ENCODE data around the gene IKZF3. TPM values are rescaled to one million over a fixed set of nuclear protein-coding genes. Genes with fewer than 3 reads are reported as not detected.
"Not testable (repeated sequence)": the region's sequence is repeated elsewhere in the genome, so short reads cannot be mapped to it uniquely, and the experiment has no call there.

Gene IKZF3
- total RNA-seq, 1 donor from 2014 or later, result 0.52 TPM

DNA sequence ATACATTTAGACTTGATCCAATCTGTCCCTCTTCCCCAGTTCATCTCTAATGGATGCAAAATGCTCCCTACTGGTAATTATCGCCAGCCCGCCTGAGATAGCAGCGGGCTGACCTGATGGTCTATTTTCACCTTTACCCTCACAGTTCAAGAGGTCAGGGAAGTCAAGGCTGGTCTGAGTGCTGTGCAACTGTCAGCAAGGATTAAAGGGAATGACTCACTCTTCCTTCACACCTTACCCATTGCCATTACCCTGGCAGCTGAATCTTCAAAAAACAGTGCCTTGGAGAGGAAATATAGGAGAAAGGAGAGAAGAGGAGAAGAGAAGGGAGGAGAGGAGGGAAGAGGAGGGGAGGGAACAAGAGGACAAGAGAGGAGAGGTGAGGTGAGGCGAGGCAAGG lies 90.1 kb downstream of the IKZF3 start:
- Histone ChIP-seq H3K9me3 (ENCODE audit: control insufficient read depth in 3 of 3, low read length in 3 of 3) (no peaks in the 10 kb centered on the region), H3K4me1 (ENCODE audit: control insufficient read depth in 3 of 3, insufficient read depth in 3 of 3, low read length in 3 of 3) (no peaks in the 10 kb centered on the region), H3K27ac (ENCODE audit: low read depth, low read length) (no peak overlapping the region), H3K9ac (ENCODE audit: low read depth in 1 of 3, low read length in 3 of 3) (no peak overlapping the region), H3K27me3 (ENCODE audit: control insufficient read depth in 3 of 3, insufficient read depth in 3 of 3, low read length in 3 of 3) (peaks cover 5 to 14% (median 5%) of the 10 kb centered on the region in 3 donors), H3K36me3 (ENCODE audit: control insufficient read depth in 3 of 3, insufficient read depth in 3 of 3, low read length in 3 of 3) (no peaks in the 10 kb centered on the region), H3K4me3 (ENCODE audit: low read length in 3 of 3) (no peak overlapping the region)

- peaks cover 5 to 14% (median 5%) of the 10 kb centered on the region in 3 donors for H3K27me3 ChIP-seq (ENCODE audit: control insufficient read depth in 3 of 3, insufficient read depth in 3 of 3, low read length in 3 of 3)
These were observed 90.9 kb downstream of the IKZF3 start for GRCh38 chr17:39772987-39773934.

GRCh38 chr17:39772415-39772814 lies 91.7 kb downstream of the IKZF3 start:
- Histone ChIP-seq H3K4me3 (ENCODE audit: low read length in 3 of 3) (no peak overlapping the region), H3K36me3 (ENCODE audit: control insufficient read depth in 3 of 3, insufficient read depth in 3 of 3, low read length in 3 of 3) (no peaks in the 10 kb centered on the region), H3K27ac (ENCODE audit: low read depth, low read length) (no peak overlapping the region), H3K27me3 (ENCODE audit: control insufficient read depth in 3 of 3, insufficient read depth in 3 of 3, low read length in 3 of 3) (peaks cover 1 to 8% (median 5%) of the 10 kb centered on the region in 3 donors), H3K9ac (ENCODE audit: low read depth in 1 of 3, low read length in 3 of 3) (no peak overlapping the region), H3K9me3 (ENCODE audit: control insufficient read depth in 3 of 3, low read length in 3 of 3) (no peaks in the 10 kb centered on the region), H3K4me1 (ENCODE audit: control insufficient read depth in 3 of 3, insufficient read depth in 3 of 3, low read length in 3 of 3) (no peaks in the 10 kb centered on the region)

More at GRCh38 chr17:39772987-39773934, 90.9 kb downstream of the IKZF3 start:
- H3K4me1 ChIP-seq (ENCODE audit: control insufficient read depth in 3 of 3, insufficient read depth in 3 of 3, low read length in 3 of 3), result no peaks in the 10 kb centered on the region
- no peak overlapping the region for H3K4me3 ChIP-seq (ENCODE audit: low read length in 3 of 3)
- H3K9me3 ChIP-seq (ENCODE audit: control insufficient read depth in 3 of 3, low read length in 3 of 3), result no peaks in the 10 kb centered on the region
- no peaks in the 10 kb centered on the region for H3K36me3 ChIP-seq (ENCODE audit: control insufficient read depth in 3 of 3, insufficient read depth in 3 of 3, low read length in 3 of 3)
- no peak overlapping the region for H3K27ac ChIP-seq (ENCODE audit: low read depth, low read length)
- no peak overlapping the region for H3K9ac ChIP-seq (ENCODE audit: low read depth in 1 of 3, low read length in 3 of 3)

DNA sequence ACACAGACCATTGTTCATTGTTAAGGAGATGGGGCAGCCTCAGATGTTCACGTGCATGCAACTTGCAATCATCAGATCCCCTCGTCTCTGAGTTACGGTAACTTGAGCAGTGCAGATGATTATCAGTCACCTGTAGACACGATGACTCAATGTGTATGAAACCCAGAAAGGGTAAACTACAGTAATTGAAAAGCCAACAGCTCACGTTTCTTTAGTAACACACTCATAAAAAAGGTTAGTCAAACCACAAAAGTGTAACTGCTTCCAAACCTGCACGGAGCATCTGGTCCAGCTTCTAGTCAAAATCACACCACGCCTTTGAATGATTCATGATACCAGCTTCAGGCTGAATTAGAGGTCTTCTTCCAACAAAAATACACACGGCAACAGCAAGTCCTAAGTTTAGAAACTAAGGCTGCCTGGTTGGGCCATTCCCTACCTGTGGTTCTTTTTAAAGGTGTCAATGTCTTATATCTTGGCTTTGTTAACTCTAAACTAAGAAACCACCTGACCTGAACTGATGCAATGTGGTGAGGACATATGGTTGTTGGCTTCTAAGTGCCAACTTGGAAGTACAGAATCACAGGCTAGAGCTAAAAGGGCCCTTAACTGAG lies 94.0 kb downstream of the IKZF3 start:
- no peak overlapping the region for H3K9ac ChIP-seq (ENCODE audit: low read depth in 1 of 3, low read length in 3 of 3)
- H3K27ac ChIP-seq (ENCODE audit: low read depth, low read length), result no peak overlapping the region

DNA sequence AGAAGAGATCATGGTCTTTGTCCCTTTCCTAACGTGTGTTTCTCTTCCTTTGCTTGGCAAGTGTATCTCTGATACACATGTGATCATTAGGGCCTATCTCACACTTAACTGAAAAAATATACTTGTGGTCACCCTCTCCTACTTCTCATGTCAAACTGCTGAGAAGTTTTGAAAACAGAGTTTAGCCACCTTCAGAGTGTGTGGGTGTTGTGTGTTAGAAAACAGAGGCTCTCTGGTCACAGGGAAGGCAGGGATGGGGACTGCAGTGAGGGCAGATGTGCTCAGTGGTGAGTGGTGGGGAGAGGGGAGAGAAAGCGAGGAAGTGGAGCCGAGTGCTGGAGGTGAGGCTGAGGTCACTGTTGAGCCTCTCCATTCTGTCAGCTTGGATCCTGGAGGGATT lies 97.0 kb downstream of the IKZF3 start:
- Histone ChIP-seq H3K36me3 (ENCODE audit: control insufficient read depth in 3 of 3, insufficient read depth in 3 of 3, low read length in 3 of 3) (no peaks in the 10 kb centered on the region), H3K9ac (ENCODE audit: low read depth in 1 of 3, low read length in 3 of 3) (no peak overlapping the region), H3K4me1 (ENCODE audit: control insufficient read depth in 3 of 3, insufficient read depth in 3 of 3, low read length in 3 of 3) (no peaks in the 10 kb centered on the region), H3K27me3 (ENCODE audit: control insufficient read depth in 3 of 3, insufficient read depth in 3 of 3, low read length in 3 of 3) (peaks cover 2 to 19% (median 11%) of the 10 kb centered on the region in 3 donors), H3K9me3 (ENCODE audit: control insufficient read depth in 3 of 3, low read length in 3 of 3) (no peaks in the 10 kb centered on the region), H3K27ac (ENCODE audit: low read depth, low read length) (no peak overlapping the region), H3K4me3 (ENCODE audit: low read length in 3 of 3) (no peak overlapping the region)

More for the DNA sequence above, 94.0 kb downstream of the IKZF3 start:
- Histone ChIP-seq H3K36me3 (ENCODE audit: control insufficient read depth in 3 of 3, insufficient read depth in 3 of 3, low read length in 3 of 3) (no peaks in the 10 kb centered on the region), H3K4me1 (ENCODE audit: control insufficient read depth in 3 of 3, insufficient read depth in 3 of 3, low read length in 3 of 3) (no peaks in the 10 kb centered on the region), H3K4me3 (ENCODE audit: low read length in 3 of 3) (no peak overlapping the region), H3K9me3 (ENCODE audit: control insufficient read depth in 3 of 3, low read length in 3 of 3) (no peaks in the 10 kb centered on the region), H3K27me3 (ENCODE audit: control insufficient read depth in 3 of 3, insufficient read depth in 3 of 3, low read length in 3 of 3) (peaks cover 2 to 13% (median 8%) of the 10 kb centered on the region in 3 donors)

DNA sequence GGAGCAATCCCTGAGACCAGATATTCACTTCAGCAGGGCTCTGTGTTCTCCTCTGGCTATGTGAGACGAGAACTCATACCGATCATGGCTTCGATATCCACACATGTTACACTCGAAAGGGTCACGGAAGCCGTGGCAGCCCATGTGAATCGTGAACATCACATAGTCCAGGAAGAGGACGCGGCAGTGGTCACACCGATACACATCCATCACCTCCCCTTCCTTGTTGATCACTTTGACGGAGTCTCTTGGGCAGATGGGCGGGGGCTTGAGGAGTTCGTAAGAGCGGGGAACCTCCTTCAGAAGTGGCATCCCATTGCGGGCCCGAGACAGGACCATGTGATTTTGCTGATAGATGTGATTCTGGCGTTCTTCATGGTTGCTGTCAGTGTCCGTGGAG lies 98.3 kb downstream of the IKZF3 start:
- Histone ChIP-seq H3K9me3 (ENCODE audit: control insufficient read depth in 3 of 3, low read length in 3 of 3) (no peaks in the 10 kb centered on the region), H3K27ac (ENCODE audit: low read depth, low read length) (no peak overlapping the region), H3K9ac (ENCODE audit: low read depth in 1 of 3, low read length in 3 of 3) (no peak overlapping the region), H3K36me3 (ENCODE audit: control insufficient read depth in 3 of 3, insufficient read depth in 3 of 3, low read length in 3 of 3) (no peaks in the 10 kb centered on the region), H3K4me1 (ENCODE audit: control insufficient read depth in 3 of 3, insufficient read depth in 3 of 3, low read length in 3 of 3) (no peaks in the 10 kb centered on the region), H3K27me3 (ENCODE audit: control insufficient read depth in 3 of 3, insufficient read depth in 3 of 3, low read length in 3 of 3) (peaks cover 2 to 23% (median 15%) of the 10 kb centered on the region in 3 donors), H3K4me3 (ENCODE audit: low read length in 3 of 3) (no peak overlapping the region)

DNA sequence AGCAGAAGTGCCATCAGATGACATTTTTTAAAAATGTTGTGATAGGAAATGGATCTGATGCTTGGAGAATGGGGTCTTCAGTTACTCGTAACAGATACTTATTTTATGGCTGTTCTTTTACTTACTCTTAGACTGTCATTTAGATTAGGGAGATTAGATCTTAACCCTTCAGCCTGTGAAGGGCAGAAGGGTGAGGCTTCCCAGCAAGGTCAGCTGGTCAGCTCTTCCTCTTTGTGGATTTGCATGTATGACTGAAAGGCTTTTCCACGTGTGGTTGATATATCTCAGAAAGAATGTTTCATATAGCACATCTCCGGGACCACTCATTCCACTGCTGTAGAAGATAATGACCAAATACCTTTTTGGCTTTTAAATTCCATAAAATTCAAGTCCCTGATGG lies 98.9 kb downstream of the IKZF3 start:
- Histone ChIP-seq H3K9me3 (ENCODE audit: control insufficient read depth in 3 of 3, low read length in 3 of 3) (no peaks in the 10 kb centered on the region), H3K4me3 (ENCODE audit: low read length in 3 of 3) (no peak overlapping the region), H3K9ac (ENCODE audit: low read depth in 1 of 3, low read length in 3 of 3) (no peak overlapping the region), H3K27ac (ENCODE audit: low read depth, low read length) (no peak overlapping the region), H3K36me3 (ENCODE audit: control insufficient read depth in 3 of 3, insufficient read depth in 3 of 3, low read length in 3 of 3) (no peaks in the 10 kb centered on the region), H3K27me3 (ENCODE audit: control insufficient read depth in 3 of 3, insufficient read depth in 3 of 3, low read length in 3 of 3) (peaks cover 2 to 23% (median 15%) of the 10 kb centered on the region in 3 donors), H3K4me1 (ENCODE audit: control insufficient read depth in 3 of 3, insufficient read depth in 3 of 3, low read length in 3 of 3) (no peaks in the 10 kb centered on the region)

- not testable (repeated sequence) for H3K9me3 ChIP-seq (ENCODE audit: control insufficient read depth in 3 of 3, low read length in 3 of 3); H3K4me1 ChIP-seq (ENCODE audit: control insufficient read depth in 3 of 3, insufficient read depth in 3 of 3, low read length in 3 of 3); H3K4me3 ChIP-seq (ENCODE audit: low read length in 3 of 3); H3K27ac ChIP-seq (ENCODE audit: low read depth, low read length); H3K36me3 ChIP-seq (ENCODE audit: control insufficient read depth in 3 of 3, insufficient read depth in 3 of 3, low read length in 3 of 3); H3K9ac ChIP-seq (ENCODE audit: low read depth in 1 of 3, low read length in 3 of 3)
- peaks cover 2 to 23% (median 19%) of the 10 kb centered on the region in 3 donors for H3K27me3 ChIP-seq (ENCODE audit: control insufficient read depth in 3 of 3, insufficient read depth in 3 of 3, low read length in 3 of 3)
These were observed 99.9 kb downstream of the IKZF3 start for GRCh38 chr17:39764171-39764570.

DNA sequence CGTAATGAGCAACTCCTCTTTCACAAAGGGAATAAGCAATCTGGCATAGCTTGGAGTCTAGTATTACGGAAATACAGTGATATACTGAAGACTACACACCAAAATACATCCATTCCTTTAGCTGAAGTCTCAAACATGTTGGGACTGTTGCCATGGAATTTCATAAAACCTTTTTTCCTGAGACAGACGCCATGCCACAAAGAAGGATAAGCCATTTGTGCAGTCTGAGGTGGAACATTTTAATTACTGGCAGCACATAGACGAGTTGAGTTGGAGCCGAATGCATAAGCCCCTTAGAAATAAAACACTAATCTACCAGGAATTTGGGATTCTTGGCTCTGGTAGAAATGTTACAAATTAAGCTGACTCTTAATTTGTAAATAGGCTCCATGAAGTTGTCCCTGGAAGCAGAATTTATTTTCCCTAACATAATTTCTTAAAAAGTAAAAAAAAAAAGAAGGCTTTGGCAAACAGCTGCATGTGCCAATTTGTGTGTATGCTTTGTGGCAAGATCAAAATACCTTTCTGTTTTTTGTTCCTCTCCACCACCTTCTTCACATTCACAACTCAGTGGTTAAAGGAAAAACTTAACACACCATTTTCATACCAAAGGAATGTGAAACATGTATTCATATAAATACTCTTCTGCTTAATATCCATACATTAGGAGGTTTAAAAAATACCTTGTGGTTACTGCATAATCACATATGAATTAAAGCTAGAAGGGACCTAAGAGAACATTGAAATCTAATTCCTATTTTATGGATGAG lies 100.9 kb downstream of the IKZF3 start:
- peaks cover 2 to 23% (median 19%) of the 10 kb centered on the region in 3 donors for H3K27me3 ChIP-seq (ENCODE audit: control insufficient read depth in 3 of 3, insufficient read depth in 3 of 3, low read length in 3 of 3)
- H3K9ac ChIP-seq (ENCODE audit: low read depth in 1 of 3, low read length in 3 of 3), result no peak overlapping the region
- no peaks in the 10 kb centered on the region for H3K36me3 ChIP-seq (ENCODE audit: control insufficient read depth in 3 of 3, insufficient read depth in 3 of 3, low read length in 3 of 3)
- no peak overlapping the region for H3K4me3 ChIP-seq (ENCODE audit: low read length in 3 of 3)
- no peaks in the 10 kb centered on the region for H3K4me1 ChIP-seq (ENCODE audit: control insufficient read depth in 3 of 3, insufficient read depth in 3 of 3, low read length in 3 of 3)
- no peaks in the 10 kb centered on the region for H3K9me3 ChIP-seq (ENCODE audit: control insufficient read depth in 3 of 3, low read length in 3 of 3)
- no peak overlapping the region for H3K27ac ChIP-seq (ENCODE audit: low read depth, low read length)

Measured in skeletal muscle tissue (tissue), 4 donors.